HUDEP-2 (cell line): ENCODE measurements around the gene REC8.

Experiments used
- DNase-seq, 76 experiments: peaks; one replicate each; lab custom pipeline; 2025; ENCODE audit not compliant: unreplicated experiment in 76 of 76; lab: John Stamatoyannopoulos, UW

The REC8 gene, protein sequence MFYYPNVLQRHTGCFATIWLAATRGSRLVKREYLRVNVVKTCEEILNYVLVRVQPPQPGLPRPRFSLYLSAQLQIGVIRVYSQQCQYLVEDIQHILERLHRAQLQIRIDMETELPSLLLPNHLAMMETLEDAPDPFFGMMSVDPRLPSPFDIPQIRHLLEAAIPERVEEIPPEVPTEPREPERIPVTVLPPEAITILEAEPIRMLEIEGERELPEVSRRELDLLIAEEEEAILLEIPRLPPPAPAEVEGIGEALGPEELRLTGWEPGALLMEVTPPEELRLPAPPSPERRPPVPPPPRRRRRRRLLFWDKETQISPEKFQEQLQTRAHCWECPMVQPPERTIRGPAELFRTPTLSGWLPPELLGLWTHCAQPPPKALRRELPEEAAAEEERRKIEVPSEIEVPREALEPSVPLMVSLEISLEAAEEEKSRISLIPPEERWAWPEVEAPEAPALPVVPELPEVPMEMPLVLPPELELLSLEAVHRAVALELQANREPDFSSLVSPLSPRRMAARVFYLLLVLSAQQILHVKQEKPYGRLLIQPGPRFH

DNA sequence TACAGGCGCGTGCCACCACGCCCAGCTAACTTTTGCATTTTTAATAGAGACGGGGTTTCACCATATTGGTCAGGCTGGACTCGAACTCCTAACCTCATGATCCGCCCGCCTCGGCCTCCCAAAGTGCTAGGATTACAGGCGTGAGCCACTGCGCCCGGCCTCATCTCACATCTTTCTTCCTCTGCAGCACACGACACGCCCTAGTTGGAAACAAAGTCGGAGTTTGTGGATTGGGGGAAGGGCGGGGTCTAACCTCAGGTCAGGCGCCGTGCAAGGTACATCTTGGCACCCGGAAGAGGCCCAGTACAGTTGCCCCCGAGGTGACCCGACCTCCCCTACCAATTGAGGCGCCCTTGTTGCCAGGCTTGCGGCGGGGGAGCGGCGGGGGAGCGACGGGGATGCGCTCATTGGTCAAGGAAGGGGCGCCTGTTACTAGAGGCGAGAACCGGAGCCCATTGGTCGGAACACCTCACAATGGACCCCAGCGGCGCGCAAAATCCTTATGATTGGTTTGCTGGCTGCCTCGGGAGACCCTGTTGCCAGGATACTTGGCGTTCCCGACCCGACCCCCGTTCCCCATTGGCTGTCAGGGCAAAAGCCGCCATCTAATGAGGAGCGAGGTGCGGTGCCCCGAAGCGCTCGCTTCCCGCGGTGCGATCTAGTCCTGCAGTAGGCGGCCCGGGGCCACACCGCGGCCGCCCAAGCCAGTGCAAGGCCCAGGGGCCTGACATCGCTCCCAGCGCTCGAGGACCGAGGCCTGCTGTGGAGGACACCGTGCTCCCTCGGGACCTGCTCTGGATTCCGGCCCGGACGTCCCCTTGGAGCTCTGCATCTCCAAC is at the start of gene REC8:
Gene REC8 (plus strand): TSS at position 659 of the 839 bp plus-strand sequence. CDS start 473 bp downstream, outside the sequence.
- peak in 59 of 76 experiments; percentile 15 to 96 (median 68) for DNase-seq

DNA sequence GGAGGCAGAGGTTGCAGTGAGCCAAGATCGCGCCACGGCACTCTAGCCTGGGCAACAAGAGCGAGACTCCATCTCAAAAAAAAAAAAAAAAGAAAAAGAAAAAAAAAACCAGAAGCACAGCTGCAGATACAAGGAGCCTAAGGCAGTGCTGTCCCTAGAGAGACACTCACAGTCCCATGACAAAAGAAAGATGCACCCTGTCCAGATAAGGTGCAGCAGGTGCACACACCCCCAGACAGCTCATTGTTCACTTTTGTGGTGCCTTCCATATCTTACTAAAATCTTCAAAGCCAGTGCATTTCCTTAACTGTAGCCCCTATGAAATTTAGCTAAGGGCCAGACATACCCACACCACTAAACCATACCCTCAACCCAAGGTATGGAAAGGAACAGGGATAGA is 49.5 kb upstream of the REC8 start:
- peak in 14 of 76 experiments; percentile 1 to 33 (median 15) for DNase-seq

DNA sequence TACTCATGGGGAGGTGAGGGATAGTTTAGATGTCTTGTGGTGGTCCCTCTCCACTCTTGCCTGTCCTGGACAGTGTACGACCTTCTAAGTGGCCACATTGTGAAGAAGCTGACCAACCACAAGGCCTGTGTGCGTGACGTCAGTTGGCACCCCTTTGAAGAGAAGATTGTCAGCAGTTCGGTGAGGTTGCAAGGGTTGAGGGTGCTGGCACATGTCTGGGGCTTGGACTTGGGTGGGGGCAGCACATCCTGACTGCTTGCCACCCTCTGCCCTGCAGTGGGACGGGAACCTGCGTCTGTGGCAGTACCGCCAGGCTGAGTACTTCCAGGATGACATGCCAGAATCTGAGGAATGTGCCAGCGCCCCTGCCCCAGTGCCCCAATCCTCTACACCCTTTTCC is 49.0 kb upstream of the REC8 start:
- peak in 6 of 76 experiments; percentile 14 to 82 (median 26) for DNase-seq

DNA sequence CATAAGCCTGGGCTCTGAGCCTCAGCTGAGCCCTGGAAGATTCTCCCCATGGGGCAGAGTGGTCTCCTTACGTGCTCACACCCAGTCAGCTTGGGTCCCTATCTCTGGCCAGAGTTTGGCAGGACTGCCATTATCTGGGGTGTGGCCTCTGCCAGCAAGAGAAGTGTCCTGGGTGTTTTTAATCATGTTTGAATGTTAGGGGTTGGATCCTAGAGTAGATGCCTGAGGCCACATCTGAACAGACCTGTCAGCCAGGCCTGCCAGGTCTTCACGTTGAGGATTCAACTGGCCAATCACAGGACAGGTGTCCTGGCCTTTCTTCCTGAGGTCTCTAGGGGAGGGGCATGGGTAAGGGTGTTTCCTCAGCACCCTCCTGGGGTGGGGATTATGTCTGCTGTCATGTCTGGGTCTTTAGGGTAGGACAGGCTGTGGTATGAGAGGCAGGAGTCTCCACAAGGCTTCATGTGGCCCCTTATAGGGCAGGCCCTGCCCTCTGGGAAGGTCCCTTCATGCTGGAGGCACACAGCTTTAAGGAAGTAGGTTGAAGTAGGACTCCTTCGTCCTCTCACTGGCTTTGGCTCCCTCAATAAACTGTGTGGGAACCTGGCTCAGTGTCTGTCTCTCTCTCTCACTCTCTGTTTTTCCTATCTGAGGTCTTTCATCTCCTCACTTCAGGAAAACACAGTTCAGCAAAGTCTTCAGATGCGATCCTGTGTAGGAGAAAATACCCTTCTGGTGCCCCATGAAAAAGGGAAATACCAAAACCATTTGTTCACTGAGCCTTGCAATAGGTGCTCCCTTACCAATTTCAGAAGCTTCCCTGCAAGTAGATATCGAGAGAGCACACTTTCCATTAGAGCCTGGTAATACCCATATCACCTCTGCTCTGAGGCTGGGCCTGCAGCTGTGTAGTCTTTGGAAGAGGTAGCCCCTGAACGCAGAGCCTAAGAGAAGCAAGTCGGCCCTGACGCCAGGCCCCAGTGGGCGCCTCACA is 48.2 kb upstream of the REC8 start:
- peak in 75 of 76 experiments; percentile 40 to 91 (median 72) for DNase-seq

DNA sequence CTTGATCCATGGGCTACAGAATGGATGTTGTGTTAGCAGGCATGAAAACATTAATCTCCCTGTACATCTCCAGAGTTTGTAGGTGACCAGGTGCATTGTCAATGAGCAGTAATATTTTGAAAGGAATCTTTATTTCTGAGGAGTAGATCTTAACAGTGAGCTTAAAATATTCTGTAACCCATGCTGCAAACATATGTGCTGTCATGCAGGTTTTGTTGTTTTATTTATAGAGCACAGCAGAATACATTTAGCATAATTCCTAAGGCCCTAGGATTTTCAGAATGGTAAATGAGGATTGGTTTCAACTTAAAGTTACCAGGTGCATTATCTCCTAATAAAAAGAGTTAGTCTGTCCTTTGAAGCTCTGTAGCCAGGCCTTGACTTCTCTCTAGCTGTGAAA is 44.9 kb upstream of the REC8 start:
- no peak for DNase-seq

DNA sequence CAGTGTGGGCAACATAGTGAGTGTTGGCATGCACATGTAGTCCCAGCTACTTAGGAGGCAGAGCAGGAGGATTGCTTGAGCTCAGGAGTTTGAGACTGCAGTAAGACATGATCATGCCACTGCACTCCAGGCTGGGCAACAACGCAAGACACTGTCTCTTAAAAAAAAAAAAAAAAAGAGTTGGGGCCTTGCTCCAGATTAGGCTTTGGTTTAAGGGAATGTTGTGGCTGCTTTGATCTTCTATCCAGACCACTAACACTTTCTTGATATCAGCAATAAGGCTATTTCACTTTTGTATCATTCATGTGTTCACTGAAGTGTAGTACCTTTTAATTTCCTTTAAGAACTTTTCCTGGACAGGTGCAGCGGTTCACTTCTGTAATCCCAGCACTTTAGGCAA is 44.2 kb upstream of the REC8 start:
- DNase-seq = no peak

DNA sequence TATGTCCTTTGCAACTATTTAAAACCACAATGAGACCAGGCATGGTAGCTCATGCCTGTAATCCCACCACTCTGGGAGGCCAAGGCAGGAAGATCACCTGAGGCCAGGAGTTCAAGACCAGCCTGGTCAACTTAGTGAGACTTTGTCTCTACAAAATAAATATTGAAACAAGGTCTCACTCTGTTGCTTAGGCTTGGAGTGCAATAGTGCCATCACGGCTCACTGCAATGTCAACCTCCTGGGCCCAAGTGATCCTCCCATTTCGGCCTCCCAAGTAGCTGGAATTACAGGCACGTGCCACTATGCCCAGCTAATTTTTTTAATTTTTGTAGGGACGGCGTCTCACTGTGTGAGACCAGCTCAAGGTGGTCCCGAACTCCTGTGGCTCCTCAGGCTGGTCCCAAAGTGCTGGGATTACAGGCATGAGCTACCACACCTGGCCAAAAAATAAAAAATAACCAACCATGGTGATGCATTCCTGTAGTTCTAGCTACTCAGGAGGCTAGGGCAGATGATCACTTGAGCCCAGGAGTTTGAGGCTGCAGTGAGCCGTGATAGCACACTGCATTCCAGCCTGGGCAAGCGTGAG is 42.4 kb upstream of the REC8 start:
- DNase-seq = no peak

DNA sequence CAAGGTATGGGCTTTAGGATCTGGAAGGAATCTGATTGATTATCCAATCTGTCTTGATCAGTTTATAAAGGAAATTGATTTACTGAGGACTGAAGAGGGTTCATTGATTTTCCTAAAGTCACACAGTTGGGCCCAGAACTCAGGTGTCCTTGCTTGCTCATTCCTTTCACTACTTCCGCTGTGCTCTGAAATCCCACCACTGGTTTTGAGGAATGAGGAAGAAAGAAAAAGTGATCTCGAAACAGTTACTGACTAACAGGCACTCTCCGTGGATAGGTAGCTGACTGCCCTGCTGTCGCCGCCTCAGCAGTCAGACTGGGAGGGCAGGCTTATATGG is 41.5 kb upstream of the REC8 start, which contains the start of gene FITM1:
Gene FITM1 (plus strand): TSS at position 280 of the 337 bp plus-strand sequence. CDS start 905 bp downstream, outside the sequence.
- no peak for DNase-seq

DNA sequence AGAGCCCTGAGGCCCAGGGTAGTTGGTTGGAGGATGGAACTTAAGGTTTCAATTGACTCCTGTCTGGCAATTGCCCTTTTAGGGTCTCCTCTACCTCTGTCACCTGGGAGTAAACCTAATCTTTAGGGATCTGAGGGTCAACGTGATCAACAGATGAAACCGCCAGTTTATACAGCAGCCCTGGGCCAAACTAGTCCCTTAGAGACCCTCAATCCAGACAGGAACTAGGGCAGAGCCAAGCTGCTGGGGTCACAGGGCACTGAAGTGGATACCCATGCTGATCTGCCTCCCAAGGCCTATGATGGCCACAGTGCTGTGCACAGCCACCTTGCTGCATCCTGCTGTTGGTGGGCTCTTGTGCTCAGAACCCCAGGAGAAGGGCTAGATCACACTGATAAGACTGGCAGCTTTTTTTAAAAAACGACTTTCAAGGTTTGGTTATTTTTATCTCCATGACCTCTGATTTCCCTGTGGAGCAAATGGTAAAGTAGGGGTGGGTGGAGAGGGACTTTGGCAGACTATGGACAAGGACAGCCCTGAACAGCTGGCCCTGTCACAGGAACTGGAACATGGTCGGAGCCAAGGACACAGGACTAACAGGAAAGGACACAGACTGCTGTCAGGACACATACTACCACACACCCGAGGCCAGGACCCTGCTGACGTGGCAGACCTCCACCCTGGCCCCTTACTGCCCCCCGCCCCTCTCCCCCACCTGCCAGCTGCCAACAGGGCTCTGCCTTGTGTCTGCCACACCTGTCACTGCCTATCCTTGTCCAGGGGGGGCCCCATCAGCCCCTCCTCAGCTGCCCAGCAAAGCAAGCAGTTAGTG is 40.9 kb upstream of the REC8 start:
- DNase-seq = peak in 1 of 76 experiments; percentile 9

DNA sequence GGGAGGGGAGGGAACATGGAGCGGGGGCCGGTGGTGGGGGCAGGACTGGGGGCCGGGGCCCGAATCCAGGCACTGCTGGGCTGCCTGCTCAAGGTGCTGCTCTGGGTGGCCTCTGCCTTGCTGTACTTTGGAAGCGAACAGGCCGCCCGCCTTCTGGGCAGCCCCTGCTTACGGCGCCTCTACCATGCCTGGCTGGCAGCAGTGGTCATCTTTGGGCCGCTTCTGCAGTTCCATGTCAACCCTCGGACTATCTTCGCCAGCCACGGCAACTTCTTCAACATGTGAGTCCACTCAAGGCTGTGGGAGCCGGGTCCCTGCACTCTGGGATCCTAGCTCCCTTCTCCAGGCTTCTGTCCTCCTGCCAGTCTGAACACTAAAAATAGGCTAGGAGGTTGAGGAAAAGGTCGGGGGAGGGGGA is 40.3 kb upstream of the REC8 start:
- DNase-seq = no peak

DNA sequence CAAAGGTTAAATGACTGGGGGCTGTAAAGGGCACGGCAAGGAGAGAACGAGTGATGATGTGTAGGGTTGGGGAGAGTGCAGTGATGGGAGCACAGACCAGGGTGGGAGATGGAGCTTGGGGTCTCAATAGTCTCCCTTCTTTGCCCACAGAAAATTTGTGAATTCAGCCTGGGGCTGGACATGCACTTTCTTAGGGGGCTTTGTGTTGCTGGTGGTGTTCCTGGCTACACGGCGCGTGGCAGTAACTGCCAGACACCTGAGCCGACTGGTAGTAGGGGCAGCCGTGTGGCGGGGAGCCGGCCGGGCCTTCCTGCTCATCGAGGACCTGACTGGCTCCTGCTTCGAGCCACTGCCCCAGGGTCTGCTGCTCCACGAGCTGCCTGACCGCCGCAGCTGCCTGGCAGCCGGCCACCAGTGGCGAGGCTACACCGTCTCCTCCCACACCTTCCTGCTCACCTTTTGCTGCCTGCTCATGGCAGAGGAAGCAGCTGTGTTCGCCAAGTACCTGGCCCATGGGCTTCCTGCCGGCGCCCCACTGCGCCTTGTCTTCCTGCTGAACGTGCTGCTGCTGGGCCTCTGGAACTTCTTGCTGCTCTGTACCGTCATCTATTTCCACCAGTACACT is 39.7 kb upstream of the REC8 start:
- no peak for DNase-seq

DNA sequence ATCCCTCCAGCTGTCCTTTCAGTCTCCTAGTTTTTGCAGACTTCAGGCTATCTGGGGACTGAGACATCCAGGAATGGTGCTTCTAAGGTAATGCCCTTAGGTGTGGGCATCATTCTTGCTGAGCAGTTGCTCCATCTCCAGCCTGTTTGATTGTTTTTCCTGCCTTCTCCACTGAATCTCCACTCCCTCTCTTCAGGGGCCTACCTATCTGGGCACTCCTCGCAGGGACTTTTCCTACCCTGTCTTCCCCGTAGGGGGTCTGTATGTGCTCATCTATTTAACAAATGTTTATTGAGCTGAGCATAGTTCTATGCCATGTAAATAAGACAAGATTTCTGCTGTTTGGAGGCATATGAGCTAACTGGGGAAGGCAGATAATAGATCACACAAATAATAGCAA is 38.9 kb upstream of the REC8 start:
- no peak for DNase-seq

DNA sequence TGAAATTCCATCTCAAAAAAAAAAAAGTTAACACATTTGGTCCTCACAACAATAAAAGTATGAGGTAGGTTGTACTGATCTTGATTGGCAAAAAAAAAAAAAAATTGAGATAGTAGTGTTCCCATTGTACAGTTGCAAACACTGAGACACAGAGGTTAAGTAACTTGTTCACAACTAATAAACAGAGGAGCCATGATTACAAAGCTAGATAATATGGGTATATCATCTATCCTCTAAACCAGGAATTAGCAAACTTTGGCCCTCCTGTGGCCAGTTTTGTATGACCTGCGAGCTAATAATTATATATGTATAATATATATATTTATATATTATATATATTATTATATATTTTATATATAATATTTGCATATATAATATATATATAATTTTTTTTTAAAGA is 38.1 kb upstream of the REC8 start:
- DNase-seq = no peak

DNA sequence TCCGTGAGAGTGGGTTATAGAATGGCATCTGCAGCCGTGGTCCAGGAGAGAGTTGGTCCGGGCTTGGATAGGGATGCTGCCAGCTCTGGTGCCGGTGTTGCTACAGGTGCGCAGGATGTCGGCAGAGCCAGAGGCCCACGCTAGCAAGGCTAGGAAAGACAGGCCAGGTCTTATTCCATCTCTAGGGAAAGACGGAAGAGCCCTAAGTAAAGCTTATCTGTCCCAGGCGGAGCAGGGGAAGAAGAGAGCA is 36.4 kb upstream of the REC8 start:
- no peak for DNase-seq

DNA sequence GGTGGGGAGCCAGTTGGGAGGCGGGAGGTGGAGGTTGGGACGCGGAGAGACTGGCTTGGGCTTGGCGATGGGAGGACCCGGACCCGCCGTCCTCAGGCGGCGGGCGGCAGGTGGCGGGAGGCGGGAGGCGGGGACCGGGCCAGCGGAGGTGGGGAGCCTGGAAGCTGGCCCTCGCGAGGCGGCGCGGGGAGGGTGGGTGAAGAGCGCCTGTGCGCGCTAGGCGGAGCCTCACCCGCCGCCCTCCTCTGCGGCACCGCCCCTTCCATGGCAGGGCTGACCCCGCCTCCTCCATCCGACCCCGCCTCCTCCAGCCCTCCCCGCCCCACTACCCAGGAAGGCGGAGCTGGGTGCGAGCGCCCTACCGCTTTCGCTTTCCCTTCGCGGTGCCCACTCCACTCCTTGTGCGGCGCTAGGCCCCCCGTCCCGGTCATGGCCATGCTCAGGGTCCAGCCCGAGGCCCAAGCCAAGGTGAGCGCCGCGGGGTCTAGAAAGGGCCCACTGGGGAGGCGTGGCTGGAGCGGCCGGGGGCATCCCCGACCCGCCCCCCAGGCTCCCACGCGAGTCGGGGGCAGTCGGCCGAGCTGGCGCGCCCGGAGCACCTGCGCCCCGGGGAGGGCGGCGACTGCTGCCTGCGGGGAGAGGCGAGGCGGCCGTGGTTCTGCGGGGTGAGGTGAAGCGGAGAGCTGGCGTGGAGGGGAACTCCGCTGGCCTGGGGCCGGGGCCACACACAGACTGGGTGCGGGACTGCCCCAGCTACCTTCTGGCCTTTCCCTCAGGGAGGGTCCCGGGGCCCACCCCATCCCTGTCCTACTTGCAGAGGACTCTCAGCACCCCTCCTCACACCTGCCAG is 35.8 kb upstream of the REC8 start, which contains the start of gene PSME1:
Gene PSME1 (plus strand): TSS at position 361 of the 850 bp plus-strand sequence. CDS start 69 bp downstream, at position 430.
- peak in 74 of 76 experiments; percentile 21 to 95 (median 86) for DNase-seq

DNA sequence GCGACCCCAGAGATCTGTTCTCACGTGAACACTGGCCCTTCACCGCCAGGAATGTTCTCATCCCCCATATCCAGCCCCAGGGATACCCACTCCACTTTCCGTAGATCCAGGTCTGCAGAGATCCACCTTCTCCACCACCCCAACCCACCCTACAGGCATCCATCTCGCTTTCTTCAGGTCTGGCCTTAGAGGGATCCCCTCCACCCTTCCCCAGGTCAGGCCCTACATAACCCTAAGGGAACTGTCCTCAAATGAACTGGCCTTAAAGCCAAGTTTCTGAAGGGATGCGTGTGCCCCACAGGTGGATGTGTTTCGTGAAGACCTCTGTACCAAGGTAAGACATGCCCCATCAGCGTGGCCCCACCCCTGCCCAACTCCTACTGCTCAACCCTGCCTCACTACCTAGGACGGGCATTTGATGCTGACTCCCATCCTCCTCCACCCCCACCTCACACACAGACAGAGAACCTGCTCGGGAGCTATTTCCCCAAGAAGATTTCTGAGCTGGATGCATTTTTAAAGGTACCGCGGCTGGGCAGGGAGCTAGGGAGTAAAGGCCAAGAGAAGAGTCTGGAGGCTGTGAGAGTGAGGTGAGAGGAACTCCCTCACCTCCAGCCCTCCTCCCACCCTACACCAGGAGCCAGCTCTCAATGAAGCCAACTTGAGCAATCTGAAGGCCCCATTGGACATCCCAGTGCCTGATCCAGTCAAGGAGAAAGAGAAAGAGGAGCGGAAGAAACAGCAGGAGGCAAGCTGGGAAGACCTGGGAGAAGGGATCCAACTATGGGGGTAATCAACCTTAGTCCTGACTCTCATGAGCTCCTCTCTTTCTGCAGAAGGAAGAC is 35.0 kb upstream of the REC8 start:
- no peak for DNase-seq
